Neutrophil (primary cell): ENCODE data around the gene UNK.

Experiments used
- H3K27ac ChIP-seq: fragments of 200-600 bp; sonication (generic); 2 replicates; pipeline ENCODE4 v1.5.1; 2016; ENCODE audit warnings: mild to moderate bottlenecking, moderate library complexity
- H3K27me3 ChIP-seq: fragments of 200-600 bp; sonication (generic); 2 replicates; pipeline ENCODE4 v1.6.0; 2016; ENCODE audit warnings: mild to moderate bottlenecking
- H3K36me3 ChIP-seq: fragments of 200-600 bp; sonication (generic); 2 replicates; pipeline ENCODE4 v1.5.1; 2017
- H3K4me1 ChIP-seq, 2 experiments: fragments of 200-600 bp in 1 of 2; sonication (generic) in 1 of 2; 1 replicate in 1 of 2; 2 replicates in 1 of 2; pipeline versions ENCODE4 v1.5.1 to v1.6.1; 2013 to 2016; ENCODE audit warnings: low read depth in 1 of 2, low read length in 1 of 2, mild to moderate bottlenecking in 1 of 2, moderate library complexity in 1 of 2; ENCODE audit not compliant: control insufficient read depth in 1 of 2, insufficient read depth in 1 of 2
- H3K4me3 ChIP-seq, 2 experiments: fragments of 200-600 bp in 1 of 2; sonication (generic) in 1 of 2; 1 replicate in 1 of 2; 2 replicates in 1 of 2; pipeline ENCODE4 v1.5.1; 2013 to 2016; ENCODE audit warnings: low read depth in 1 of 2, low read length in 1 of 2, mild to moderate bottlenecking in 1 of 2, moderate library complexity in 1 of 2
- H3K9me3 ChIP-seq: fragments of 200-600 bp; sonication (generic); 2 replicates; pipeline ENCODE4 v1.5.1; 2016
- CTCF ChIP-seq: fragments of 200-600 bp; sonication (generic); IDR thresholded peaks from 2 replicates; pipeline ENCODE4 v1.5.1; 2016; ENCODE audit warnings: antibody characterized with exemption

The UNK gene

GRCh38 chr17:75739174-75739573 lies 45.4 kb upstream of the UNK start:
- no peaks in the 10 kb centered on the region for H3K36me3 ChIP-seq
- no peak for TF ChIP-seq CTCF
- H3K27me3 ChIP-seq = no peaks in the 10 kb centered on the region
- H3K9me3 ChIP-seq = no peaks in the 10 kb centered on the region
- peaks cover 32 to 38% of the 10 kb centered on the region in 2 experiments for H3K4me1 ChIP-seq
- H3K27ac ChIP-seq = peak overlapping the region; percentile 96
- H3K4me3 ChIP-seq = no peak overlapping the region

- no peak overlapping the region for H3K27ac ChIP-seq
- H3K4me1 ChIP-seq = peaks cover 32 to 33% of the 10 kb centered on the region in 2 experiments
- H3K27me3 ChIP-seq = no peaks in the 10 kb centered on the region
- no peak overlapping the region for H3K4me3 ChIP-seq
- no peaks in the 10 kb centered on the region for H3K36me3 ChIP-seq
- H3K9me3 ChIP-seq = no peaks in the 10 kb centered on the region
- no peak for TF ChIP-seq CTCF
Observed at GRCh38 chr17:75739801-75740200, 44.8 kb upstream of the UNK start.

- Histone ChIP-seq H3K36me3 (no peaks in the 10 kb centered on the region), H3K27me3 (no peaks in the 10 kb centered on the region), H3K4me1 (peaks cover 32% of the 10 kb centered on the region in 2 experiments), H3K9me3 (no peaks in the 10 kb centered on the region), H3K4me3 (no peak overlapping the region), H3K27ac (no peak overlapping the region)
- no peak for TF ChIP-seq CTCF
Observed at GRCh38 chr17:75740215-75740614, 44.4 kb upstream of the UNK start.

- no peak for TF ChIP-seq CTCF
- Histone ChIP-seq H3K9me3 (no peaks in the 10 kb centered on the region), H3K27me3 (no peaks in the 10 kb centered on the region), H3K4me1 (peaks cover 32% of the 10 kb centered on the region in 2 experiments), H3K27ac (no peak overlapping the region), H3K4me3 (no peak overlapping the region), H3K36me3 (no peaks in the 10 kb centered on the region)
Observed at GRCh38 chr17:75740631-75741077, 44.0 kb upstream of the UNK start.

GRCh38 chr17:75742337-75742736 lies 42.3 kb upstream of the UNK start:
- H3K27me3 ChIP-seq = no peaks in the 10 kb centered on the region
- H3K36me3 ChIP-seq = no peaks in the 10 kb centered on the region
- H3K9me3 ChIP-seq = no peaks in the 10 kb centered on the region
- TF ChIP-seq CTCF = no peak
- H3K27ac ChIP-seq = no peak overlapping the region
- no peak overlapping the region for H3K4me3 ChIP-seq
- peaks cover 25 to 26% of the 10 kb centered on the region in 2 experiments for H3K4me1 ChIP-seq

GRCh38 chr17:75743625-75744206 lies 40.9 kb upstream of the UNK start:
- no peak overlapping the region for H3K27ac ChIP-seq
- H3K4me3 ChIP-seq = no peak overlapping the region
- H3K27me3 ChIP-seq = no peaks in the 10 kb centered on the region
- TF ChIP-seq CTCF = no peak
- no peaks in the 10 kb centered on the region for H3K36me3 ChIP-seq
- no peaks in the 10 kb centered on the region for H3K9me3 ChIP-seq
- H3K4me1 ChIP-seq = peaks cover 16 to 18% of the 10 kb centered on the region in 2 experiments
